HepG2 (cell line): Measurements from ENCODE around the gene PSEN2. TPM values are rescaled to one million over a fixed set of nuclear protein-coding genes. Genes with fewer than 3 reads are reported as not detected.

Experiments
- ATAC-seq: fragments of 200-7000 bp; cut with Tn5 transposase; 3 replicates; pipeline ENCODE4 v1.9.1; 2020; ENCODE audit warnings: mild to moderate bottlenecking, moderate library complexity
- BruUV-seq: library from RNA; stranded (reverse); fragments of 400-500 nt; replicated peaks from 2 replicates; lab custom pipeline; 2021; lab: Mats Ljungman, UMichigan
- CTCF ChIA-PET: fragments of 300-600 bp; formaldehyde crosslinking; extraction: SDS; loops from one replicate; lab custom pipeline; 2021; ENCODE audit warnings: low total read pairs, inconsistent platforms, low intra/inter-chr PET ratio; lab: Yijun Ruan, JAX
- POLR2A ChIA-PET: fragments of 350-600 bp; sonication (Branson Sonifier 250); formaldehyde crosslinking; loops from one replicate; lab custom pipeline; 2020; ENCODE audit warnings: antibody characterized with exemption, inconsistent platforms; lab: Yijun Ruan, JAX
- DNase-seq: peaks from one replicate; pipeline ENCODE4 v3.0.0-alpha.2; 2015; ENCODE audit warnings: low spot score
- FAIRE-seq: peaks from 3 replicates; lab custom pipeline; 2011; peaks lifted over from hg19 to GRCh38; lab: Jason Lieb, UNC
- H2AFZ ChIP-seq: one replicate; pipeline ENCODE4 v1.6.1; 2011; ENCODE audit warnings: low read length, inconsistent platforms
- H3K27ac ChIP-seq: fragments of 300-600 bp; 3 replicates; pipeline ENCODE4 v1.8.0; 2011; ENCODE audit warnings: mixed run types, mild to moderate bottlenecking, mixed read lengths, low read length, inconsistent platforms; ENCODE audit not compliant: insufficient read depth; ENCODE audit errors: extremely low read length
- H3K27me3 ChIP-seq, 2 experiments: fragments of 200-600 bp in 1 of 2; 2 replicates in 1 of 2; 3 replicates in 1 of 2; pipeline versions ENCODE4 v1.6.0 to v1.8.0; 2011; ENCODE audit warnings: low read length in 2 of 2, mild to moderate bottlenecking in 2 of 2, moderate library complexity in 2 of 2, inconsistent platforms in 1 of 2; ENCODE audit not compliant: insufficient read depth in 2 of 2, control insufficient read depth in 1 of 2
- H3K36me3 ChIP-seq, 2 experiments: fragments of 200-600 bp in 1 of 2; replicated peaks in 1 of 2; 2 replicates in 1 of 2; 3 replicates in 1 of 2; pipeline versions ENCODE4 v1.5.1 to v1.8.0; 2011; ENCODE audit warnings: low read length in 2 of 2, inconsistent platforms in 1 of 2; ENCODE audit not compliant: insufficient read depth in 2 of 2, control insufficient read depth in 1 of 2
- H3K4me1 ChIP-seq: 2 replicates; pipeline ENCODE4 v1.5.1; 2012; ENCODE audit warnings: low read length, inconsistent platforms; ENCODE audit not compliant: insufficient read depth
- H3K4me2 ChIP-seq: 2 replicates; pipeline ENCODE4 v1.6.0; 2011; ENCODE audit warnings: low read depth, low read length, inconsistent platforms
- H3K4me3 ChIP-seq, 3 experiments: fragments of 200-600 bp in 1 of 3; sonication (generic), shearing (Covaris generic) in 1 of 3; replicated peaks in 1 of 3; 2 replicates each; pipeline ENCODE4 v1.5.1; 2011 to 2016; ENCODE audit warnings: low read length in 3 of 3, inconsistent platforms in 2 of 3, low read depth in 2 of 3, mild to moderate bottlenecking in 2 of 3, control low read depth in 1 of 3, mixed read lengths in 1 of 3; ENCODE audit not compliant: insufficient read depth in 1 of 3
- H3K79me2 ChIP-seq: one replicate; pipeline ENCODE4 v1.6.1; 2011; ENCODE audit warnings: low read length, inconsistent platforms; ENCODE audit not compliant: insufficient read depth
- H3K9ac ChIP-seq: 2 replicates; pipeline ENCODE4 v1.6.0; 2011; ENCODE audit warnings: mild to moderate bottlenecking, low read depth, low read length, inconsistent platforms; ENCODE audit not compliant: insufficient read depth
- H3K9me3 ChIP-seq: 2 replicates; pipeline ENCODE4 v1.5.1; 2012; ENCODE audit warnings: mild to moderate bottlenecking, low read length
- H4K20me1 ChIP-seq: 2 replicates; pipeline ENCODE4 v1.6.0; 2011; ENCODE audit warnings: inconsistent platforms, mild to moderate bottlenecking, low read length, moderate library complexity; ENCODE audit not compliant: insufficient read depth
- ARHGAP35 ChIP-seq: sonication (generic); formaldehyde crosslinking; IDR thresholded peaks from 2 replicates; pipeline ENCODE4 v1.9.0; 2022; ENCODE audit warnings: mild to moderate bottlenecking, inconsistent platforms, moderate library complexity, missing genetic modification reagents, borderline replicate concordance
- GMEB2 ChIP-seq: IDR thresholded peaks from 2 replicates; pipeline ENCODE4 v1.6.1; 2016; ENCODE audit warnings: missing biosample characterization, missing genetic modification reagents, low read depth
- HOMEZ ChIP-seq: IDR thresholded peaks from 2 replicates; pipeline ENCODE4 v1.6.1; 2016; ENCODE audit warnings: low read depth
- IRX3 ChIP-seq: sonication (generic); formaldehyde crosslinking; IDR thresholded peaks from 2 replicates; pipeline ENCODE4 v1.8.1; 2023; ENCODE audit warnings: mild to moderate bottlenecking, low read depth, missing genetic modification reagents, borderline replicate concordance
- ZNF549 ChIP-seq: sonication (generic); formaldehyde crosslinking; IDR thresholded peaks from 2 replicates; pipeline ENCODE4 v1.5.0; 2020; ENCODE audit warnings: missing genetic modification reagents
- ZNF720 ChIP-seq: sonication (generic); formaldehyde crosslinking; IDR thresholded peaks from 2 replicates; pipeline ENCODE4 v1.4.0; 2020; ENCODE audit warnings: missing genetic modification reagents
- WGBS: methylation state at CpG from one replicate; pipeline ENCODE4 v1.1.6; 2017; ENCODE audit warnings: low lambda C conversion rate; 5-methylcytosine and 5-hydroxymethylcytosine counted together
- in situ Hi-C: cut with HindIII; loops from 2 replicates; pipeline ENCODE4 v1.10.0; 2017; ENCODE audit warnings: low pct_unique_long_range_greater_than_20kb; ENCODE audit not compliant: extremely low pct_ligation_motif_present
- intact Hi-C: fragments of 100-400 bp; cut with micrococcal nuclease; formaldehyde crosslinking; loops from one replicate; pipeline ENCODE4 v1.10.0; 2022; ENCODE audit not compliant: unreplicated experiment
- polyA plus RNA-seq, 8 experiments: library from polyadenylated mRNA; depleted of rRNA in 3 of 8; stranded (reverse) in 7 of 8; unstranded in 1 of 8; fragments of >200 nt; fragmentation: Illumina TruSeq in 4 of 8; extraction: Trizol in 4 of 8; gene quantifications; 2 replicates each; pipeline versions ENCODE4 v1.2.1 to v1.2.3, GENCODE V29; 2011 to 2016; ENCODE audit warnings: low read depth in 4 of 8, missing spikeins in 1 of 8, mixed read lengths in 1 of 8; ENCODE audit not compliant: insufficient read depth in 1 of 8
- total RNA-seq, 5 experiments: library from RNA; depleted of rRNA; stranded (reverse); fragments of >200 nt; fragmentation: Illumina TruSeq; extraction: Trizol; gene quantifications; 2 replicates each; pipeline ENCODE4 v1.2.3, GENCODE V29; 2016; ENCODE audit warnings: low read depth in 1 of 5

Gene PSEN2
- total and polyA plus RNA-seq, 2 of the 13 experiments (the other 11 are each of a cell fraction or from before 2014, with no cell fraction given), result 5.9 to 13.1 TPM

- Histone ChIP-seq H3K36me3 (peaks cover 0 to 1% of the 10 kb centered on the region in 2 experiments; a peak in 1 of 5 replicates), H4K20me1 (no peaks in the 10 kb centered on the region), H3K27ac (no peak overlapping the region), H3K27me3 (no peaks in the 10 kb centered on the region), H3K4me2 (no peak overlapping the region), H3K9me3 (no peaks in the 10 kb centered on the region), H3K4me3 (no peak overlapping the region), H3K4me1 (no peaks in the 10 kb centered on the region), H3K9ac (no peak overlapping the region), H2AFZ (no peak overlapping the region), H3K79me2 (no peaks in the 10 kb centered on the region)
- in situ Hi-C loops (no loop called here), intact Hi-C loops (no loop called here)
- WGBS, result 96% methylated on average over 11 of the region's 11 CpGs
- FAIRE-seq, result no peak
- BruUV-seq, result no TSS peak
- ChIA-PET POLR2A (no interaction called here), CTCF (no interaction called here)
- no peak for DNase-seq
- no peak for ATAC-seq
- TF ChIP-seq HOMEZ, result no peak
- no peak for TF ChIP-seq ZNF720 (CRISPR knock-in tag)
- TF ChIP-seq ZNF549 (CRISPR knock-in tag), result no peak
- no peak for TF ChIP-seq IRX3 (CRISPR knock-in tag)
- TF ChIP-seq ARHGAP35 (CRISPR knock-in tag), result no peak
- no peak for TF ChIP-seq GMEB2 (CRISPR knock-in tag)
Measured at GRCh38 chr1:226895644-226896043, 25.2 kb downstream of the PSEN2 start.
